ENCODE results near the gene ABHD17B.
"Not testable (repeated sequence)": the region's sequence is repeated elsewhere in the genome, so short reads cannot be mapped to it uniquely, and the experiment has no call there.

Gene ABHD17B

DNA sequence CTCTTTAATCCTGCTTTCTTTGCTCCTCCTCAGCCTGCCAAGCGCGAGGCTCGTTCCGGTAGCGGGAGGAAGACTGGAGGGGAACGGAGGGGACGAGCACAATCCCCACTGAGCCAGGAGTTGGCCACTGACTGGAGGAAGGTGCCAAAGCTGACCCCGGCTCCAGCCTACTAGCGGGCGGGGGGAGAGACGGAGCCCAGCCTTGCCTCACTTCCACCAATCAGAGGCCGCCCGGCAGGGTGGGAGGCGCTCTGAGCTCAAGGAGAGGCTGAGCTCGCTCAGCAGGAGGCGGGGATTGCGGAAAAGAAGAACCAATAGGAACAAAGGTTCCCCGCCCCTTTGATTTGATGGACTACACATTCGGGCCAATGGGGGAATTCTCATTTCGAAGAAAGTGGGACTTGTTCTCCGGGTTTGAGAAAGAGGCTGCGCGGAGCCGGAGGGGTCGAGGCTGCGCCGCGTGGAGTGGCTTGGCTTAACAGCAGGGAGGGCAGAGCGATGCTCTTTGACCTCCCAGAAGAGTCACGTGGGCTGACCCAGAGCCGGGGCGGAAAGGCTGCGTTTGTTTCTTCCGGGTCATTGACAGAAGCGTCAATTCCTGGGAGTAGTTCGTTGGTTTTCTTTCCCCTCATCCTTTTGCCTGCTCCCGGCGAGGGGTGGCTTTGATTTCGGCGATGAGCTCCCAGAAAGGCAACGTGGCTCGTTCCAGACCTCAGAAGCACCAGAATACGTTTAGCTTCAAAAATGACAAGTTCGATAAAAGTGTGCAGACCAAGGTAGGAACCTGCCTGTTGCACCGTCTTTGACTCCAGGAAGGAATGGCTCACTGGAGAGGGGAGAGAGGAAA, at the start of gene ABHD17B, which contains the start of gene C9orf85:
Gene ABHD17B (minus strand): TSS at position 133 of the 847 bp plus-strand sequence. CDS start 36,113 bp downstream, outside the sequence.
Gene C9orf85 (plus strand): TSS at position 579 of the 847 bp plus-strand sequence. CDS start 96 bp downstream, at position 675.
- peak; percentile 97 for DNase-seq

DNA sequence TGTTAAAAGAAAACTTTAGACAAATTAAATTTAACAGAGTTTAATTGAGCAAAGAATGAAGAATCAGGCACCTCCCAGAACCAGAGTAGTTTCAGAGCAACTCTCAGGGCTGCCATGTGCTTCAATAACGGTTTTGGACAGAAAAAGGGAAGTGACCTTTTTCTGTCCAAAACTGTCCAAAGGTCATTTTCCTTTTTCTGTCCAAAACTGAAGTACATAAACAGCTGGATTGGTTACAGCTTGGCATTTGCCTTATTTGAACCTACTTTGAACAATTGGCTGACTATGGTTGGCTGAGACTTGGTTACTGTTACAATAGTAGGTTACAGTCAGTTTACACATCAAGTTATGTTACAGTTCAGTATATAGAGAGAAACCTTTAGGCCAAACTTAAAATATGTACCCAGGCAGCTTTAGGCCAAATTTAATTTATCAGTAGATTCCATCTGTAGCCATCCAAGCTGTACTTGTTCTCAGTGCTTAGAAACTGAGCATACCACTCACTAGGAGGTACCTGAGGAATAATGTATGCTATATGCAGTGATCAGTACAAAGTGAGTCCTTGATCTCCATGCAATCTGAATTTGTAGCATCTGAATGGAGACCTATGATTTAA, 44.4 kb upstream of the ABHD17B start:
- DNase-seq, result no peak

DNA sequence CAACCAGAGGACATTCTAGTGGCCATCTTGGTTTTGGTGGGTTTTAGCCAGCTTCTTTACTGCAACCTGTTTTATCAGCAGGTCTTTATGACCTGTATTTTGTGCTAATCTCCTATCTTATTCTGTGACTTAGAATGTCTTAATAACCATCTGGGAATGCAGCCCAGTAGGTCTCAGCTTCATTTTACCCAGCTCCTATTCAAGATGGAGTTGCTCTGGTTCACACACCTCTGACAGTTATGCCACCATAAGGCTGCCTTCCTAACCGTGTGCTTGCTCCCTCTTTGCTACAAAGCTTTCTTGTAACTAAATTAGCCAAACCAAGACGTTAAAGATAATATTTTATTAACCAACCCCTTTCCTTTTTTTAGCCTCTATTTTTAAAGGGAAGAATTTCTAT, 43.7 kb upstream of the ABHD17B start:
- not testable (repeated sequence) for DNase-seq

DNA sequence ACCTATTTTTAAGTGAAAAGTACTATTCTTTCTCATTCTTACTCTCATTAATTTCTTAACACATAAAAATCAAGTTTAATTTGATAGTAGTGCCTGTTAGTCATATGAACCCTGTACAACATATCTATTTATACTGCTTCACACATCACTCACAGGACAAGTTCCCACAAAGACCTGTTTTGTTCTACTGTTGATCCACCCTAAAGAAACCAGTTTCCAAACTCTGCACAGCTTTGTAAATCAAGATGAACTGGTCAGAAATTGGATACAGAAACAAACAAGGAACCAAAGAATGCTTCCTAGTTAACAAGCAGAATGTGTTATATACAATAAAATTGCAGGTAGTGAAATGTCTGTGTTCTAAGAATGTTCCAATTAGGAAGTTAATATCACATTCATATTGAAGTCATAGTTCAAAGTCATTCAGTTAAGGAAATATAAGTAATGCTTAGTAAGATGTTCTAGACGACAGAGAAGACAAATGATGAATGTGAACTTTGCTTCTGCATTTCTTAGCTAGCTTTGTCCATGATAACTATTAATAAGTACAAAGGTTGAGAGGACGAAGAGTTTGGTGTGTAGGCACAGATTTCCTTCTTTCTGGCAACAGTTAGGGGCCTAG, 33.9 kb upstream of the ABHD17B start:
- no peak for DNase-seq

DNA sequence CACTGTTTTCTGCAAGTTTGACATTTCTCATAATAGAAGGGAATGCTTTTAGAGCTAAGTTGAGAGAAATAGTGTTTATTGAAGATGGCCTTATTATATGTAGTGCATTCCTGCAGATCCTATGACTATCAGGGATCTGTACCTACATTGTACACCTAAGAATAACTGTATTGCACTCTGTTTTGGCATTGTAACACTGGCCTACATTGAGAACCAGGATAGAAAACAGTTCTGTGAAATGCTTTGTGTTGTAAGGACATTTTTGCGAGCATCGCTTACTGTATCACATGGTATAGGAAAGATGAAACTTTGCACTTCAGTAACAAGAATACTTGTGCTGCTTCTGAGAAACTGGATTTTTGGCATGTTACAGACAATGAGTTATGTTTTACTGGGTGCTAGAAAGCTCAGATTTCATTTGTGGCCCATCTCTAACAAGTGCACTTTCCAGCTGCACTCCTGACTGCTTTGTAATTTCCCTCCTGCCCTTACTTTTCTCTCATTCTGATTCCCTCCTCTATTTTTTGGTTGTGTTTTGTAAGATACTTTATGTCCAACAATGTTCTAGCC, 31.1 kb upstream of the ABHD17B start:
- DNase-seq, result no peak

DNA sequence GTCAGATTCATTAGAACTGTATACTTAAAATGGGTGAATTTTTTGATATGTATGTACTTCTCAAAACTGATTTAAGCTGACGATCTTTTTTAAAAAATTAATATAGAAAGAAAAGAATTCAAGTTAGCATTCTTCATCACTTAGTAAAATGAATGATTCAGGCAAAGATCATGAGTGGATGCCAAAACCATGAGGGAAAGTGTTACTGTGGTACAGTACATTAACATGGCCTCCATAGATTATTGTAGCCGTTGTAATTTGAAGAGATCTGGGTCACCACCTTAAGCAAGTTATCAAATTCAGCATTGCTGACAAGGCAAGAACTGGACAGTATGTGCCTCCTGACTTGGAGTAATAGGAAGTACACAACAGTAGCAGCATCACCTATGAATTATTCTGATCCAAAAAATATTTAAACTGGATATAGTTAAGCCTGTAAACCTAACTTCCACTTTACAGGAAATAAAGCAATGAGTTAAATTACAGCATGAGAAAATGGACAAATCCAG, 30.1 kb upstream of the ABHD17B start:
- no peak for DNase-seq

DNA sequence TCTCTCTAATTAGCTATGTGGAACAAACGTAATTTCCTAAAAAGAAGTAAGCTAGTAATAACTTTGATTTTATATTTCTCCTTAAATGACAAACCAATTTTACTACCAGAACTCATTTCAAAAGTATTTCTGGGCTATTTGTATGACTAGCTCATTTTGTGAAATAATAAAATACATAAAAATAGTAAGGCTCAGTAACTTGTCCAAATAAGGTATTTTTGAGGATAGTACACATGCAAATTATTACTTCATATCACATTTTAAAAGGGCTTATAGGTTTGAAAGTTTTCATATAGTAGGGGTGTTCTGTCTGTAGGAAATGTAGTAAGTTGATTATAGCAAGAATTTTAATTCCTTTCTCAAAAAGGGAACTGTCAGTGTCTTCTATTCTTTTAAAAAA, 26.9 kb upstream of the ABHD17B start:
- DNase-seq, result no peak

DNA sequence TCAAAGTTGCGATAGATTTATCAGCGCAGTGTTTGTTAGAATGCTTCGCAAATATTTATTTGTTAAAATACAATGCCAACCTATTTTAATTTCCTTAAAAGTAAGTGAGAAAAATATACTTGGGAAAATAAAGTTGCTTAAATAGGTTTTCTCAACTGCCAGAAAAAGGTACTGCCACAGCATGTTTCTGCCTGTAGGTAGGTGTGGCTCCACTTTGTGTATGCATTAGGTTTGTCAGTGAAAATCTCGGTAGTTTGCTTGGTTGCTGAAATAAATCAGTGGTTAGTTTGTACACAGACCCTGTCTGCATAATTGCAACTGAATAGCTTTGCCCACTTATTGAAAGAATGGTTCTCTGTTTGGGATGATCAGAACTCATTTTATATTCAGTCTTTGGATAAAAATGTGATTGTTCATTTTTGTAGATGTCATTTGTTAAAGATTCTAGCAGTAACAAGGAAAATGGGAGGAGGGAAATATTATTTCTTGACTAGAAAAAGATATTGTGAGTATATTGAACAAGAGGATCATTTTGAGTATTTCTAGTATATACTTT, 26.2 kb upstream of the ABHD17B start:
- DNase-seq, result no peak

DNA sequence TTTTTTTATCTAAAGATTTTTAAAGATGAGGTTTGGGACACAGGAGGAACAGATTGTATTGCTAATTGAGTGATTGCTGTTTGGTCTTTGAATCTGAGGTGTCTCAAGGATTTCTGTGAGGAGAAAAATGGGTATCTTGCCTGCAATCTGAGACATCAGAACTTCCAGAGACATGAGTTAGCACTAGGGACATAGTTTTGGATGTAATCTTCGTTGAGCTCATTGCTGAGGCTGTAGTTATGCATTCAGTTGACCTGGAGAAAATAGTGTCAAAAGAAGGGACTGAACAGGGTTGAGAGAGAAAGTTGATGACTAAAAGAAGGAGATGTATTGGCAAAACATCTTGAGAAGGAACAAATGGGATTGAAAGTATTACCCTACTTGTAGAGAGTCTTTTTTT, 25.1 kb upstream of the ABHD17B start:
- no peak for DNase-seq

DNA sequence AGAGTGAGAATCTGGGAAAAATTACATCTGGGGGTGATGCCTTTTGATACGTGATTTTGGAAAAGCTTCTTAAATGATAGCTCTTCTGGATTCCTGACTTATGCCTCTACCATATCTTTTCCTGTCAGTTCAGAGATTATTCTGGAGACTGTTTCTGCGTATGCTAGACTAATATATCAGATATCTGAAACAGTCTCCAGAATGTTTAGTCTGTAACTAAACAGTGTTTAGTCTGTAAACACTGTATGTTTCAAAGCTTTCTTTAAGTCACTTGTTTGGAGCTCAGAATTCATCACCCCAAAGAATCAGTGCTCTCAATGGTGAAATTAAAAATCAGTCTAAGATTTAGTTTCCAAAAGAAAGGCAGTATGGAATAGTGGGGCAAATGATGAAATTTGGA, 20.2 kb upstream of the ABHD17B start:
- DNase-seq, result no peak

DNA sequence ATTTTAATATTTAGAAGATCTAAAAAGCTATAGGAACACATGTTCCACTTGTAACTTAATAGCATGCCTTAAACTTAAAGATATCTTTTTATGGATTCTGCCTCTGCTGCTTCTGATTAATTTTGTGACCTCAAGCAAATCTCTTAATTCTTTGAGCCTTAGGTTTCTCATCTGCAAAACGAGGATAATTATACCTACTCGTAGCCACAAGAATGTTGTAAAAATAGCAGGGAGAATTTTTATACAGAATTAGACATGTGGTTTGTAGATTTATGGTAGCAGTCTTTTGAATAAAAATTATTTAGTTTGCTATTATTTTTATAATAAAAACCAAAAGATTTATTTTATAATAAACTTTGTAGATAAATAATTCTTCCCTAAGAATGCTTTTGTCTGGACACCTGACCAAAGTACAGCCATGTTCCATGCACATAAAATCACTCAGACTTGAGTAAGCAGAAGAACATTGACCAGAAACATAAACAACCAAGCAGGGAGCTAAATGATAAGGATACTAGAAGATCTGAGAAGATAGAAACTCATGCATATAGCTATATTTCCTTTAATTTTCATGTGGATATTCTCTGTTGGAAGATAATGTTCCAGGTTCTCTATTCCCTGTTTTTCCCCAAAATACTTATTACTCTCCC, 18.9 kb upstream of the ABHD17B start:
- DNase-seq, result no peak

DNA sequence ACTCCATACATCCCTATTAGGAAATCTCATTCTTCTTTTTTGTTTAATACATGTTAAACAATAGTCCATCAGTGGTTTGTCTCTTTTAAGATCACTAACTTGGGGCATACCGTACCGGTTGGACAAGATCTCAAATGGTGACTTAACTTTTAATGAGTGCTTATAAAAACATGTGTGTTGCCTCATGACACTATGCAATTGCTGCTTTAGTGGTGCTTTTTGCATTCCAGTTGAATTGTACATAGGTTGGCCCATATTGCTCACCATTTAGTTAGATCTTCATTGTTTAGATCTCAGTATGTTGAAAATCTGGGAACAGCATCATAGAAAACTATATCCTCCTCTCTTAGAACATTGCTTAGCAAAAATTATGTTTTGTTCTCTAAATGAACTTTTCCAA, 18.2 kb upstream of the ABHD17B start:
- DNase-seq, result no peak

DNA sequence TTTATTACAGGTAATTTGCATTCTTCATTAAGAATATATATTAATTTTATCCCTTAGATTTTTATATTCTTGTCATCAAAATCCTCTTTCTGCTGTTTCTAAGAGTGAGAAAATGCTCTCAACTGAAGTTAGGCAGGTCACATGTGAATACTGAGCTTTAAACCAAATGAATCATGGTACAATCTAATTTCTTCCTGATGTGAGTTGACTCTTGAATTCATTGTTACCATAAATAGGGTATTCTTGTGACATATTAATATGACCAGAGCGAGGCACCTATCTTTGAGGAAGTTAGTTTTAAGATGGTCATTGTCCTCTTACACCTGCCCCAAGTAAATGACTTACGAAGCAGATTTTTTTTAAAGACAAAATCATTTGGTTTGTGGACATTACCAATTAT, 17.8 kb upstream of the ABHD17B start:
- no peak for DNase-seq

DNA sequence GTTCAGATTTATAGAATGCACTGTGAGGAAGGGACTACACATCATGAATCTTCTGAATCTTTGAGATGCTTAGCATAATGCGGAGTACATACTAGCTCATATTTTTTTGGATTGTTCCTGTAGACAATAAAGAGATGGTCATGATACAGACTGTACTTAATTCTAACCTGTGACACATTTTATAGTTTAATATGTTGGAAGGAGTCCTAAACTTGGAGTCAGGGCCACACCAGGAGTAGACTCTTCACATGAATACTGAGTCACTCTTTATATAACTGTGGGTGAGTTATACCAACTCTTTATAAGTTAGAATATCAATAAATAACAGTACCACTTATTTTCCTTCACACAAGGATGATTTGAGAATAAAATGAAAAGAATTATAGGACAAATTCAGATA, 17.4 kb upstream of the ABHD17B start:
- no peak for DNase-seq

DNA sequence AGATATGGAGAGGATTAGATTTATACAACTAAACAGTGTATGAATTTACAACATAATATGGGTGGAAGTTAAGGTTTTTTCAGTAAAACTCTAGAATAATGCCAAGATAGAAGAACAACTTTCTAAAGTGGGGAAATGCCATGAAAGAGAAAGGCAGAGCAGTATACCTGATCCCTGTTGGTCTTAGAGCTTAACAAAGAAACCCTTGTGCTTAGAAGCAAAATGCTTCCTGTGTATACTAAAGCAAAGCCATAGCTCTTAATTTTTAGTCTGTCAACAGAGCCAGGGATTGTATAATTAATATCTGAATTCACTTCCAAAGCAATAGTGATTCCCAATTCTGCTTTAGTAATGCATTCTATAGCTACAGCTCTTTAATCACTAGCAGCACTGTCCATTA, 14.8 kb upstream of the ABHD17B start:
- DNase-seq, result no peak

DNA sequence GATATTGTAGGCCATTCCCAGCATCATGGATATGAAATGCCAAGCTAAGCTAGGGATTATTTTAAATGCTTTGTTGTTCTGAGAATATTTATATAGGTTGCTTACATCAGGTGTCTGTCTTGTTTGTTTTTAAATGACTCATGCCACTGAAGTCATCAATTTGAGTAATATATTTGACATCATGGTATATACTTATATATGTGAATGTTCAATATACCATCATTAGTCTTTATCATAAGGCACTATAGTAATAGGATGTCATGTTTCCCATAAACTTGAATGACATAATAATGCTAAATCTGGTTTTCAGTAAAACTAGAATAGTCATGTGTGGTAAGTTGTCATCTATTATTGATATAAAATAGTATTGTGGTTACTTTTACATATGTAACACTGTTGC, 13.6 kb upstream of the ABHD17B start:
- no peak for DNase-seq

DNA sequence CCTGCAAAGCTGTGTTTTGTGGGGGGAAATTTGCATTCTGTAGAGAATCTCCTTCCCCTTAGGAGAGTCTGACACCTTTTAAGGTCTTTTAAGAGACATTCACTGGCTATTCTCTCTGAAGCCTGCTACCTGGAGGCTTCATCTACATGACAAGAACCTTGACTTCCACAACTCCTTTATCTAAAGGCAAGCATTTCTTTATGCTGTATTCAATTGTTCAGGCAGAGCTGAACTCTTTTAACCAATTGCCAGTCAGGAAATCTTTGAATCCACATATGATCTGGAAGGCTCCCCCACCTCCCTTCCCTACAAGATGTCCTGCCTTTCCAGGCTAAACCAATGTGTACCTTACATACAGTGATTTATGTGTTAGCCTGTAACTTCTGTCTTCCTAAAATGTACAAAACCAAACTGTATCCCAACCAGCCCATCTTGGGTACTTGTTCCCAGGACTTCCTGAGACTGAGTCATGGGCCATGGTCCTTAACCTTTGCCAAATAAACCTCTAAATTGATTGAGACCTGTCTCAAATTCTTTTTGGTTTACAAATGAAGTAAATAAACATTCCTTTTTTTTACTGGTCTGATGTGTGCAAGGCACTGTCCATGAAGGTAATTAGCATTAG, 10.3 kb upstream of the ABHD17B start:
- no peak for DNase-seq

DNA sequence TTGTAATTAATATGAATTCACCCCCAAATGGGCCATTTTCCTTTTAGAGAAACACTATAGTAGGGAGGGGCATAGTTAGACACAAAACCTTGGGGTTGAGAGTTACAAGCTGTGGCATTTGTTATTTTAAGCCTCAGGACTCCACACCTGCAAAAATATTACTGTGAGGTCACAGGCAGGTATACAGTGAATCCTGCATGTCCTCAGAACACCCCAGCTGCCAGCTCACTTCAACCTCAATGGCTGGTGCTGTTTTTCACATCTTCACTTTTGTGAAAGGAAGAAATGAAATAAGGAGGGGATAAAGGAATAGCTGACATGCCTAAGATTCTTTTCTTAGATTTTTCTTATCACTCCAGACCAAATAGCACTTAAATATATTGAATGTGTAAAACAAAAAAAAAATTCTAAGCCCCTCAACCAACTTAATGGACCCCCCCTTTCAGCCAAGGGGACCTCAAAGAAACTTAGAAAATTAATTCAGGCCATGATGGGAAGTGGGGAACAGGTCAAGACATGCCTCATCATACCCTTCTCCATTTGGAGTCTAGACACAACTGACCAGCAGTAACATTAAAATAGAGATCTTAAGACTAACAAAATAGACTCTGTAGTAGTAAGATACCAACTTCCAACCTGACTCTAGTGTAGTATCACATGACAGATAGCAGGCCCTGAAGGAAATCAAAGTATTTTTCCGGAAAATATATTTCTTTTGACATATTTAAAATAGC, 9.6 kb upstream of the ABHD17B start:
- no peak for DNase-seq

DNA sequence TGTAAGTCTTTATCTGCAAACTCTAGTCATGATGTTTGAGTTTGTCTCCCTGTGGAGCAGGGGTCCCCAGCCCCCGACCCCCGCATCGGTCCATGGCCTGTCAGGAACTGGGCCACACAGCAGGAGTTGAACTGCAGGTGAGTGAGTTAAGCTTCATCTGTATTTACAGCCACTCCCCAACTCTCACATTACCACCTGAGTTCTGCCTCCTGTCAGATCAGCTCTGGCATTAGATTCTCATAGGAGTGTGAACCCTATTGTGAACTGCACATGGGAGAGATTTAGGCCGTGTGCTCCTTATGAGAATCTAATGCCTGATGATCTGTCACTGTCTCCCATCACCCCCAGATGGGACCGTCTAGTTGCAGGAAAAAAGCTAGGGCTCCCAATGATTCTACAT, 7.4 kb upstream of the ABHD17B start:
- DNase-seq, result no peak

DNA sequence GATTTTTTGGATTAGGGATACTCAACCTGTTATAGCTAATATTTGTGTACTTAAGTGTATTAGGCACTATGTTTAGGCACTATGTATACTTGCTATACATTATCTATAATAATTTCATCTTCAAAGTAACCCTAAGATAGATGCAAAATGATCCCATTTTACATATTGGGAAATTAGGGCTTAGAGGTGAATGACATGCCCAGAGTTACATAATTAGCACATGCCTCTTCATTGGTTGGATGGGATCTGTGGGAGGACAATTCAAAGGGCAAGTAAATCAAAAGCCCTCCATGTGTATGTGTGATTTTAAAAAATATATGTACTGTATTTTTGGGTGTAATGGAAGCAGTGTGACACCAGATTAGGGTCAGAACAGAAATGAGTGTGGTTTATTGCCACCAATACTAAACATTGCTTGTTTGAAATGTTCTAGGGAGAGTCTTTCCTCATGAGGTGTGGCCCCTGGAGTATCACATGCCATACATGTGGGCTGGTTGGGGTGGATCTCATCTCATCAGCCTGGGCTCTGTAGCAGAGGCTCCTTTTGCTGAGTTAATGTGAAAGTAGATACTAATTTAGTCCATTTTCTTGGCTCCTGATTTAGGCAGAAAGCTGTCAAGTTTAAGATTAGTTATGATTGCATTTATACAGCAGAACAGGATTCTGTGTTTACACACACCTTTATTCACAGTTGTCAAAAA, 6.0 kb upstream of the ABHD17B start:
- DNase-seq, result no peak

DNA sequence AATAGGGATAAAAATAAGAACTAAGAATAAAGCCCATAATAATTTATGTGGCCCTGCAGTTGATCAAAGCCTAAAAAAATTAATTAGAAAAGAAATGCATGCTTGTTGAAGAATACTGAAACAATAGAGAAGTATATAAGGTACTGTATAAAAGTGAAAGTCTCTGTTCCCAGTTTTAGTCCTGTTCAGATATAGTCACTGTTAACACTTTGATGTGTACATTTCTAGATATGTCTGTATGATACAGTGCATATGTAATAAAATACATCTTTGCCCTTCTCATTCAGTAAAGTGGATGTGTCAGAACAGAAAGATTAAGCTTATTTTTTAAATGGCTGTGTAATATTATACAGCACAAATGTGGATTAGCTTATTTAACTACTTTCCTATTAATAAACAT, 4.5 kb upstream of the ABHD17B start:
- no peak for DNase-seq
